ENCODE results near the gene PLEKHM3. TPM values are rescaled to one million over a fixed set of nuclear protein-coding genes. Genes with fewer than 3 reads are reported as not detected.

The PLEKHM3 gene
- total and polyA plus RNA-seq, 2 donors (not counting 1 experiment from before 2014, with no cell fraction given), result 5.3 to 20.1 TPM

DNA sequence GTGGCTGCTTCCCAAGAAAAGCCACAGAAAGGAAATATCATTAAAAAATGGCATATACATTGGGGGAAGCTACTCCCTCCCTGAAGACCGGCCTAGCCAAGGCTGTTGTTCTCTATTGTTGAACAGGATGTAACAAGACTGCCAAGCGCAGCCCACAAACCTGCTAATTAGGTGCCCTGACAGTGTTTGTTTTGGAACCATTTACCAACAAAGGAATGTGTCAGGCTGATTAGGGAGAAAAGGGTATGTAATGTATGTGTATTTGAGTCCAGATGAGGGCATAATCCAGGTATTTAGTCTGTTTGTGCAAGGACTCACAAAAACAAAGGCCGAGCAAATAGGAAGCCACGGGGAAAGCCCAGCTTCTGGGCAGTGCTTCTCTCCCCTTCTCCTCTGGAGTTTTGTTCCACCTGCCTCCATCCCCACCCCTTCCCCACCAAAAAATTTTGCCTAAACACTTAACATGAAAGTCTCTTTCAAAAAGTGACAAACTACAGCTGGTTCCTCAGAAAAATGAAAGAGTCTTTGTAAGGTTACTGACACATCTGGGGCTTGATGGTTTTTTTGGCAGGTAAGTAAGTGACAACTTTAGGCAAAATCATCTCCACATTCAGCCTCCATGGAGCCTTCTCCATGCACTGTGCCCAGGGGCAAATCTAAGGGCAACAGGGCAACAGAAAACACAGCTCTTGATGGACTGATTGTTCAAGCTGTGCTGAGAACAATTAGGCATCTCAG is 177.4 kb downstream of the PLEKHM3 start:
- H3K27me3 ChIP-seq (ENCODE audit: control insufficient read depth, insufficient read depth, low read length), result no peaks in the 10 kb centered on the region
- H3K36me3 ChIP-seq (ENCODE audit: control insufficient read depth, insufficient read depth, low read length), result no peaks in the 10 kb centered on the region
- H3K4me1 ChIP-seq (ENCODE audit: control insufficient read depth, extremely low read depth, insufficient read depth, low read length), result no peaks in the 10 kb centered on the region
- no peak overlapping the region for H3K4me3 ChIP-seq (replicated peaks in 1 of 4; ENCODE audit: control extremely low read depth in 1 of 4, insufficient read depth in 1 of 4, low read depth in 3 of 4, low read length in 4 of 4)
- H3K79me2 ChIP-seq (ENCODE audit: control insufficient read depth, insufficient read depth, low read length), result no peaks in the 10 kb centered on the region
- no peaks in the 10 kb centered on the region for H4K20me1 ChIP-seq (ENCODE audit: control insufficient read depth, extremely low read depth, insufficient read depth, low read length)
- peak in 1 of 2 donors; percentile 97 for DNase-seq (ENCODE audit: low read depth in 2 of 2)
- no peaks in the 10 kb centered on the region for H3K9me3 ChIP-seq (ENCODE audit: control insufficient read depth, insufficient read depth, low read depth, low read length)
- H3K27ac ChIP-seq (ENCODE audit: insufficient read depth, low read length), result no peak overlapping the region
- H2AFZ ChIP-seq (ENCODE audit: low read length), result no peak overlapping the region
- TF ChIP-seq EZH2 (IDR thresholded peaks at IDR 0.05; ENCODE audit: low read length, missing control alignments), result no peak
- TF ChIP-seq, protein P1, sequence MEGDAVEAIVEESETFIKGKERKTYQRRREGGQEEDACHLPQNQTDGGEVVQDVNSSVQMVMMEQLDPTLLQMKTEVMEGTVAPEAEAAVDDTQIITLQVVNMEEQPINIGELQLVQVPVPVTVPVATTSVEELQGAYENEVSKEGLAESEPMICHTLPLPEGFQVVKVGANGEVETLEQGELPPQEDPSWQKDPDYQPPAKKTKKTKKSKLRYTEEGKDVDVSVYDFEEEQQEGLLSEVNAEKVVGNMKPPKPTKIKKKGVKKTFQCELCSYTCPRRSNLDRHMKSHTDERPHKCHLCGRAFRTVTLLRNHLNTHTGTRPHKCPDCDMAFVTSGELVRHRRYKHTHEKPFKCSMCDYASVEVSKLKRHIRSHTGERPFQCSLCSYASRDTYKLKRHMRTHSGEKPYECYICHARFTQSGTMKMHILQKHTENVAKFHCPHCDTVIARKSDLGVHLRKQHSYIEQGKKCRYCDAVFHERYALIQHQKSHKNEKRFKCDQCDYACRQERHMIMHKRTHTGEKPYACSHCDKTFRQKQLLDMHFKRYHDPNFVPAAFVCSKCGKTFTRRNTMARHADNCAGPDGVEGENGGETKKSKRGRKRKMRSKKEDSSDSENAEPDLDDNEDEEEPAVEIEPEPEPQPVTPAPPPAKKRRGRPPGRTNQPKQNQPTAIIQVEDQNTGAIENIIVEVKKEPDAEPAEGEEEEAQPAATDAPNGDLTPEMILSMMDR (conservative IDR thresholded peaks at IDR 0.05 in 1 of 2, IDR thresholded peaks at IDR 0.05 in 1 of 2; ENCODE audit: low read depth in 1 of 2, low read length in 2 of 2), result no peak
- no peak overlapping the region for H3K4me2 ChIP-seq (ENCODE audit: extremely low read depth, insufficient read depth, low read length)
- H3K9ac ChIP-seq (ENCODE audit: insufficient read depth, low read length), result no peak overlapping the region

DNA sequence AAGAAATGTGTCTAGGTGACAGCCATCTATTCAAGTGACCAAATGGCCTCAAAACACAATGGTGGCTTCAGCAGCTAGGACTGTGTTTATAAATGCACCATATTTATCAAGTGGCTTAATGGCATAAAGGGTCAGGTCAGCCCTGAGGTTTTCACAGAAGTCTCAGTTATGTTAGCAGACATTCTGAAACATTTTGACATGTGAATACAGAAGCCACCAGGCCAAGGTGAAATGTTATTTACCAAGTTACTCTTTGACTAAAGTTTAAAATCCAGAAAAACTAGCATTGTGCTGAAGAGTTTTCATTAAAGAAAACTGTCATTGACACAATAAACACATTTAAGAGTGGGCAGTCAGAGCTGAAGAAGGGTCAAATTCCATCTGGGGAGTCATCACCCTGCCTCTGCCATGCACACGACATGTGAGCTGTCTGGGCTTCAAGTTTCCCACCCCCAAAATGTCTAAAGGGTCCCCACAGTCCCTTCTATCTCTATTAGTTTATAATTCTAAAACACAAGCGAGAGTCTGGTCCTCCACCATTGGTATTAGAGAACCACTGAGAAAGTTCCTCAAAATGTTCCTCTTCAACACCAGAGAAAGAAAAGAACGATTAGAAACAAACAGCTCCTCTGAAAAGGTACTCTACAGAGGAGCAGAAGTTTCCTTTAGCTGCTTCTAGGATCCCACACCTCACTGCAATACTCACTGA is 178.1 kb downstream of the PLEKHM3 start:
- Histone ChIP-seq H3K4me2 (ENCODE audit: extremely low read depth, insufficient read depth, low read length) (no peak overlapping the region), H3K27ac (ENCODE audit: insufficient read depth, low read length) (no peak overlapping the region)

More for the DNA sequence above, 178.1 kb downstream of the PLEKHM3 start:
- no peaks in the 10 kb centered on the region for H3K36me3 ChIP-seq (ENCODE audit: control insufficient read depth, insufficient read depth, low read length)
- no peaks in the 10 kb centered on the region for H4K20me1 ChIP-seq (ENCODE audit: control insufficient read depth, extremely low read depth, insufficient read depth, low read length)
- no peaks in the 10 kb centered on the region for H3K79me2 ChIP-seq (ENCODE audit: control insufficient read depth, insufficient read depth, low read length)
- no peaks in the 10 kb centered on the region for H3K9me3 ChIP-seq (ENCODE audit: control insufficient read depth, insufficient read depth, low read depth, low read length)
- H3K27me3 ChIP-seq (ENCODE audit: control insufficient read depth, insufficient read depth, low read length), result no peaks in the 10 kb centered on the region
- TF ChIP-seq, protein P1 (conservative IDR thresholded peaks at IDR 0.05 in 1 of 2, IDR thresholded peaks at IDR 0.05 in 1 of 2; ENCODE audit: low read depth in 1 of 2, low read length in 2 of 2), result no peak
- TF ChIP-seq EZH2 (IDR thresholded peaks at IDR 0.05; ENCODE audit: low read length, missing control alignments), result no peak
- no peak overlapping the region for H3K4me3 ChIP-seq (replicated peaks in 1 of 4; ENCODE audit: control extremely low read depth in 1 of 4, insufficient read depth in 1 of 4, low read depth in 3 of 4, low read length in 4 of 4)
- H3K4me1 ChIP-seq (ENCODE audit: control insufficient read depth, extremely low read depth, insufficient read depth, low read length), result no peaks in the 10 kb centered on the region
- H2AFZ ChIP-seq (ENCODE audit: low read length), result no peak overlapping the region
- no peak overlapping the region for H3K9ac ChIP-seq (ENCODE audit: insufficient read depth, low read length)
- peak in 1 of 2 donors; percentile 35 for DNase-seq (ENCODE audit: low read depth in 2 of 2)

Measured in fibroblast of lung (primary cell).